GM23338 (cell line): Measurements from ENCODE around the gene RNF214. TPM values are rescaled to one million over a fixed set of nuclear protein-coding genes. Genes with fewer than 3 reads are reported as not detected.

Experiments used
- ATAC-seq: fragments of 200-7000 bp; cut with Tn5 transposase; 3 replicates; pipeline ENCODE4 v1.9.1; 2020
- DNase-seq: peaks from one replicate; pipeline ENCODE4 v3.0.0-alpha.2; 2015; ENCODE audit warnings: low spot score
- H2AFZ ChIP-seq: fragments of 200-600 bp; sonication (generic); 2 replicates; pipeline ENCODE4 v1.8.0; 2016; ENCODE audit warnings: antibody characterized with exemption, mild to moderate bottlenecking, moderate library complexity
- H3F3A ChIP-seq: fragments of 200-600 bp; sonication (generic); replicated peaks from 2 replicates; pipeline ENCODE4 v1.8.0; 2017; ENCODE audit warnings: antibody characterized with exemption, mixed run types, low read depth
- H3K27ac ChIP-seq: fragments of 200-600 bp; sonication (generic); 2 replicates; pipeline ENCODE4 v1.6.1; 2016; ENCODE audit warnings: low read depth
- H3K27me3 ChIP-seq: fragments of 200-600 bp; sonication (generic); 2 replicates; pipeline ENCODE4 v1.8.0; 2016; ENCODE audit warnings: mild to moderate bottlenecking, mixed run types, moderate library complexity; ENCODE audit not compliant: insufficient read depth
- H3K36me3 ChIP-seq: fragments of 200-600 bp; sonication (generic); 2 replicates; pipeline ENCODE4 v1.8.0; 2016; ENCODE audit warnings: mild to moderate bottlenecking; ENCODE audit not compliant: insufficient read depth
- H3K4me1 ChIP-seq: fragments of 200-600 bp; sonication (generic); 2 replicates; pipeline ENCODE4 v1.8.0; 2016; ENCODE audit warnings: mild to moderate bottlenecking, moderate library complexity; ENCODE audit not compliant: insufficient read depth
- H3K4me2 ChIP-seq: fragments of 200-600 bp; sonication (generic); 2 replicates; pipeline ENCODE4 v1.7.1; 2017; ENCODE audit warnings: mixed run types
- H3K4me3 ChIP-seq: fragments of 200-600 bp; sonication (generic); 2 replicates; pipeline ENCODE4 v1.6.1; 2016; ENCODE audit warnings: mixed run types
- H3K79me2 ChIP-seq: fragments of 200-600 bp; sonication (generic); replicated peaks from 2 replicates; pipeline ENCODE4 v1.8.0; 2017; ENCODE audit warnings: mild to moderate bottlenecking; ENCODE audit not compliant: insufficient read depth
- H3K9me2 ChIP-seq: fragments of 200-600 bp; sonication (generic); 2 replicates; pipeline ENCODE4 v1.8.0; 2017; ENCODE audit not compliant: insufficient read depth
- H4K20me1 ChIP-seq: fragments of 200-600 bp; sonication (generic); replicated peaks from 2 replicates; pipeline ENCODE4 v1.8.0; 2017; ENCODE audit warnings: mild to moderate bottlenecking; ENCODE audit not compliant: insufficient read depth
- H3K27ac Mint-ChIP-seq: 2 replicates; pipeline ENCODE4 v1.8.0; 2020; ENCODE audit warnings: inconsistent platforms, mild to moderate bottlenecking, moderate library complexity, mixed read lengths
- H3K27me3 Mint-ChIP-seq: 3 replicates; pipeline ENCODE4 v1.8.0; 2022; ENCODE audit warnings: low read depth, mild to moderate bottlenecking, moderate library complexity, mixed read lengths, inconsistent platforms; ENCODE audit not compliant: insufficient read depth, poor library complexity
- H3K36me3 Mint-ChIP-seq: 3 replicates; pipeline ENCODE4 v1.8.0; 2021; ENCODE audit warnings: low read depth, mild to moderate bottlenecking, inconsistent platforms, moderate library complexity, mixed read lengths
- H3K4me1 Mint-ChIP-seq: 3 replicates; pipeline ENCODE4 v1.8.0; 2020; ENCODE audit warnings: mild to moderate bottlenecking, inconsistent platforms, mixed read lengths
- H3K4me3 Mint-ChIP-seq: 3 replicates; pipeline ENCODE4 v1.8.0; 2021; ENCODE audit warnings: moderate library complexity, mild to moderate bottlenecking, inconsistent platforms, mixed read lengths
- H3K9me3 Mint-ChIP-seq: 3 replicates; pipeline ENCODE4 v1.8.0; 2020; ENCODE audit warnings: moderate library complexity, mild to moderate bottlenecking, inconsistent platforms, mixed read lengths
- CREB1 ChIP-seq: fragments of 250-450 bp; sonication (Bioruptor Pico); IDR thresholded peaks from 2 replicates; pipeline ENCODE4 v1.5.0; 2020; ENCODE audit warnings: low read depth, mild to moderate bottlenecking, moderate library complexity
- CTCF ChIP-seq, 2 experiments: fragments of 200-600 bp in 1 of 2; sonication (generic) in 1 of 2; conservative IDR thresholded peaks; 2 replicates each; pipeline versions ENCODE4 v1.5.1 to v1.6.1; 2016 to 2017; ENCODE audit warnings: antibody characterized with exemption in 2 of 2, low read depth in 2 of 2, mild to moderate bottlenecking in 2 of 2, moderate library complexity in 1 of 2
- EZH2 ChIP-seq: fragments of 200-600 bp; sonication (generic); IDR thresholded peaks from one replicate; pipeline ENCODE4 v1.8.0; 2017; ENCODE audit warnings: antibody characterized with exemption, mild to moderate bottlenecking, low read depth; ENCODE audit not compliant: unreplicated experiment
- EZH2phosphoT487 ChIP-seq: fragments of 200-600 bp; sonication (generic); IDR thresholded peaks from one replicate; pipeline ENCODE4 v1.8.1; 2018; ENCODE audit warnings: antibody characterized with exemption; ENCODE audit not compliant: unreplicated experiment
- JUNB ChIP-seq: IDR thresholded peaks from one replicate; pipeline ENCODE4 v1.6.1; 2016; ENCODE audit warnings: antibody characterized with exemption; ENCODE audit not compliant: unreplicated experiment
- NANOG ChIP-seq: IDR thresholded peaks from 2 replicates; pipeline ENCODE4 v1.6.1; 2016; ENCODE audit warnings: antibody characterized with exemption, borderline replicate concordance
- POLR2AphosphoS5 ChIP-seq: IDR thresholded peaks from 2 replicates; pipeline ENCODE4 v1.6.1; 2016; ENCODE audit warnings: antibody characterized with exemption, low read depth
- STAT1 ChIP-seq: IDR thresholded peaks from one replicate; pipeline ENCODE4 v1.6.1; 2016; ENCODE audit warnings: antibody characterized with exemption; ENCODE audit not compliant: unreplicated experiment
- ZNF114 ChIP-seq: fragments of 250-450 bp; sonication (Bioruptor Pico); IDR thresholded peaks from 2 replicates; pipeline ENCODE4 v1.5.0; 2020; ENCODE audit warnings: mild to moderate bottlenecking, moderate library complexity
- ZNF331 ChIP-seq: fragments of 250-450 bp; sonication (Bioruptor Pico); IDR thresholded peaks from 2 replicates; pipeline ENCODE4 v1.5.0; 2020; ENCODE audit warnings: low read depth, mild to moderate bottlenecking, moderate library complexity
- ZNF462 ChIP-seq: fragments of 250-450 bp; sonication (Bioruptor Pico); IDR thresholded peaks from 2 replicates; pipeline ENCODE4 v1.5.0; 2020; ENCODE audit warnings: mild to moderate bottlenecking, moderate library complexity
- polyA plus RNA-seq: library from polyadenylated mRNA; unstranded; fragments of >200 nt; fragmentation: Nextera tagmentation; extraction: Ambion mirVana; gene quantifications from 2 replicates; pipeline ENCODE4 v1.2.1, GENCODE V29; 2016
- total RNA-seq: library from RNA; depleted of rRNA; stranded (reverse); fragments of >200 nt; shearing (Covaris generic); gene quantifications from 2 replicates; pipeline ENCODE4 v1.2.3, GENCODE V29; 2014
- TF ChIP-seq, protein P1 (sequence below): IDR thresholded peaks from one replicate; pipeline ENCODE4 v1.6.1; 2018; ENCODE audit warnings: antibody characterized with exemption; ENCODE audit not compliant: unreplicated experiment

RNF214 gene
- total and polyA plus RNA-seq, 2 experiments from 2014 or later, result 19.4 to 28.4 TPM

GRCh38 chr11:117201658-117202305 is 30.7 kb upstream of the RNF214 start (continued):
- TF ChIP-seq JUNB (no peak), POLR2AphosphoS5 (no peak), ZNF462 (CRISPR knock-in tag) (no peak)

DNA sequence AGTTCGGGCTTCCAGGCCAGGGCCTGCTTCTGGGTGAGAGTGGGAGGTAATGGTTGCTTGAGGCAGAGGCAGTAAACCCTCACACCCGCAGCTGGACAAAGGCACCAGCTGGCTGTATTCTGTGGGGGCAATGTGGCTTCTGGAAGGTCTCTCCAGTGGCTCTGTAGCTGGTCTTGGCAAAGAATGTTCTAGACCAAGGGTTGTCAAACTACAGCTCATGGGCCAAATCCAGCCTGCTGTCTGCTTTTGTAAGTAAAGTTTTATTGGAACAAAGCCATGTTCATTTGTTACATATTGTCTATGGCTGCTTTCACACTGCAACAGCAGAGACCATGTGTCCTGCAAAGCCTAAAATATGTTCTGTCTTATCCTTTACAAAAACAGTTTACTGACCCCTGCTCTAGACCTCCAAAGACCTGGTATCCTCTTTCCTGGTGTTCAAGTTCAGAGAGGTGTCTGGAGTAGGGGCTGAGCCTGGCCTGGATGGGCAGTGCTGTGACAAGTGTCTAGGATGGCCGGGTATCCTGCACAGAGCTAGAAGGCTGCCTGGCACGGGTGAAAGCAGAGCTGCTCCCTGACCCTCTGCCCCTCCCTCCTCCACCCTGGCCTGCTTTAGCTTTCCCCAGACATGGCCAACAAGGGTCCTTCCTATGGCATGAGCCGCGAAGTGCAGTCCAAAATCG is 29.9 kb upstream of the RNF214 start:
- Mint-ChIP-seq H3K27ac (no peak overlapping the region), H3K9me3 (no peaks in the 10 kb centered on the region; the same call in 2 of the 3 replicates), H3K27me3 (peaks cover 26% of the 10 kb centered on the region), H3K36me3 (peaks cover 34% of the 10 kb centered on the region), H3K4me3 (no peak overlapping the region), H3K4me1 (peaks cover 38% of the 10 kb centered on the region)
- no peaks in the 10 kb centered on the region for H3K27me3 ChIP-seq
- H4K20me1 ChIP-seq, result no peaks in the 10 kb centered on the region
- H3K27ac ChIP-seq, result no peak overlapping the region
- peaks cover 15% of the 10 kb centered on the region for H3F3A ChIP-seq
- H3K9me2 ChIP-seq, result no peaks in the 10 kb centered on the region
- ATAC-seq (no peak), DNase-seq (no peak)
- no peak overlapping the region for H2AFZ ChIP-seq
- peaks cover 23% of the 10 kb centered on the region for H3K79me2 ChIP-seq
- no peaks in the 10 kb centered on the region for H3K36me3 ChIP-seq
- no peak overlapping the region for H3K4me3 ChIP-seq
- H3K4me1 ChIP-seq, result peaks cover 30% of the 10 kb centered on the region
- no peak overlapping the region for H3K4me2 ChIP-seq
- TF ChIP-seq CTCF (conservative IDR thresholded peaks at IDR 0.05; ENCODE audit: low read depth in 2 of 2), result no peak
- TF ChIP-seq NANOG, result no peak
- TF ChIP-seq JUNB, result no peak
- no peak for TF ChIP-seq ZNF114 (CRISPR knock-in tag)
- no peak for TF ChIP-seq EZH2
- no peak for TF ChIP-seq POLR2AphosphoS5
- no peak for TF ChIP-seq EZH2phosphoT487
- TF ChIP-seq, protein P1, sequence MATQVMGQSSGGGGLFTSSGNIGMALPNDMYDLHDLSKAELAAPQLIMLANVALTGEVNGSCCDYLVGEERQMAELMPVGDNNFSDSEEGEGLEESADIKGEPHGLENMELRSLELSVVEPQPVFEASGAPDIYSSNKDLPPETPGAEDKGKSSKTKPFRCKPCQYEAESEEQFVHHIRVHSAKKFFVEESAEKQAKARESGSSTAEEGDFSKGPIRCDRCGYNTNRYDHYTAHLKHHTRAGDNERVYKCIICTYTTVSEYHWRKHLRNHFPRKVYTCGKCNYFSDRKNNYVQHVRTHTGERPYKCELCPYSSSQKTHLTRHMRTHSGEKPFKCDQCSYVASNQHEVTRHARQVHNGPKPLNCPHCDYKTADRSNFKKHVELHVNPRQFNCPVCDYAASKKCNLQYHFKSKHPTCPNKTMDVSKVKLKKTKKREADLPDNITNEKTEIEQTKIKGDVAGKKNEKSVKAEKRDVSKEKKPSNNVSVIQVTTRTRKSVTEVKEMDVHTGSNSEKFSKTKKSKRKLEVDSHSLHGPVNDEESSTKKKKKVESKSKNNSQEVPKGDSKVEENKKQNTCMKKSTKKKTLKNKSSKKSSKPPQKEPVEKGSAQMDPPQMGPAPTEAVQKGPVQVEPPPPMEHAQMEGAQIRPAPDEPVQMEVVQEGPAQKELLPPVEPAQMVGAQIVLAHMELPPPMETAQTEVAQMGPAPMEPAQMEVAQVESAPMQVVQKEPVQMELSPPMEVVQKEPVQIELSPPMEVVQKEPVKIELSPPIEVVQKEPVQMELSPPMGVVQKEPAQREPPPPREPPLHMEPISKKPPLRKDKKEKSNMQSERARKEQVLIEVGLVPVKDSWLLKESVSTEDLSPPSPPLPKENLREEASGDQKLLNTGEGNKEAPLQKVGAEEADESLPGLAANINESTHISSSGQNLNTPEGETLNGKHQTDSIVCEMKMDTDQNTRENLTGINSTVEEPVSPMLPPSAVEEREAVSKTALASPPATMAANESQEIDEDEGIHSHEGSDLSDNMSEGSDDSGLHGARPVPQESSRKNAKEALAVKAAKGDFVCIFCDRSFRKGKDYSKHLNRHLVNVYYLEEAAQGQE, result no peak
- TF ChIP-seq ZNF331 (CRISPR knock-in tag), result no peak
- TF ChIP-seq CREB1, result no peak
- TF ChIP-seq STAT1, result no peak
